Left lung (tissue), 10 donors: ENCODE data around the gene CTAGE9. TPM values are rescaled to one million over a fixed set of nuclear protein-coding genes. Genes with fewer than 3 reads are reported as not detected.

Experiments used
- ATAC-seq: fragments of 200-7000 bp; cut with Tn5 transposase; one replicate; pipeline ENCODE4 v1.9.1; 2020; ENCODE audit warnings: moderate library complexity
- DNase-seq, 4 donors: peaks; one replicate each; pipeline ENCODE4 v3.0.0-alpha.2; 2013 to 2020
- H3K27ac ChIP-seq, 2 donors: fragments of 200-600 bp; sonication (generic) in 1 of 2; one replicate each; pipeline versions ENCODE4 v1.5.0 to v1.8.0; 2020 to 2021
- H3K27me3 ChIP-seq, 2 donors: fragments of 200-600 bp; sonication (generic) in 1 of 2; one replicate each; pipeline versions ENCODE4 v1.5.0 to v1.8.0; 2020 to 2021
- H3K36me3 ChIP-seq, 2 donors: fragments of 200-600 bp; sonication (generic) in 1 of 2; one replicate each; pipeline versions ENCODE4 v1.5.0 to v1.8.0; 2020 to 2021
- H3K4me1 ChIP-seq, 2 donors: fragments of 200-600 bp; one replicate each; pipeline ENCODE4 v1.8.0; 2021
- H3K4me3 ChIP-seq, 2 donors: fragments of 200-600 bp; sonication (generic) in 1 of 2; one replicate each; pipeline versions ENCODE4 v1.5.0 to v1.8.0; 2020 to 2021; ENCODE audit warnings: mild to moderate bottlenecking in 1 of 2
- H3K9me3 ChIP-seq, 2 donors: fragments of 200-600 bp; sonication (generic) in 1 of 2; one replicate each; pipeline versions ENCODE4 v1.5.0 to v1.8.0; 2020 to 2021
- intact Hi-C, 2 donors: fragments of 100-400 bp; cut with DNase I; formaldehyde crosslinking; loops; one replicate each; pipeline versions ENCODE4 v1.11.2 to v1.14.2; 2022
- polyA plus RNA-seq, 6 donors: library from polyadenylated mRNA; unstranded; fragments of 120-200 nt; gene quantifications; one replicate each; pipeline ENCODE4 v1.2.1, GENCODE V29; 2013; ENCODE audit not compliant: insufficient read length in 6 of 6
- total RNA-seq, 2 donors: library from RNA; stranded (reverse); fragmentation: NEBNext Ultra II Directional; extraction: Animal tissue kit (Norgen Biotek cat#: 25700); gene quantifications; one replicate each; pipeline ENCODE4 v1.2.1, GENCODE V29; 2021
- TF ChIP-seq, protein P1 (sequence below), 2 donors: fragments of 200-600 bp; sonication (generic) in 1 of 2; IDR thresholded peaks; one replicate each; pipeline versions ENCODE4 v1.5.0 to v1.8.0; 2021; ENCODE audit warnings: antibody characterized with exemption in 2 of 2
- donor health status: DM: no; HTN: yes; CAD: no.
- donor health status: DM: no; HTN: no; CAD: no.

Gene CTAGE9
- total and polyA plus RNA-seq, 8 donors, result 0.35 TPM; not detected in 7

DNA sequence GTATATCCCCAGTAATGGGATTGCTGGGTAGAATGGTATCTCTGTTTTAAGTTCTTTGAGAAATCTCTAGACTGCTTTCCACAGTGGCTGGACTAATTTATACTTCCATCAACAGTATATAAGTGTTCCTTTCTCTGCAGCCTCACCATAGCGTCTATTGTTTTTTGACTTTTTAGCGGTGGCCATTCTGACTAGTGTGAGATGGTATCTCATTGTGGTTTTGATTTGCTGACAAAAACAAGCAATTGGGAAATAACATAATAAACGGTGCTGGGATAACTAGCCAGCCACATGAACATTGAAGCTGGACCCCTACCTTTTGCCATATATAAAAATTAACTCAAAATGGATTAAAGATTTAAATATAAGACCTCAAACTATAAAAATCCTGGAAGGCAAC, 23.8 kb downstream of the CTAGE9 start:
- no peaks in the 10 kb centered on the region for H3K36me3 ChIP-seq
- no peaks in the 10 kb centered on the region for H3K4me1 ChIP-seq
- intact Hi-C loops, result no loop called here
- no peaks in the 10 kb centered on the region for H3K27me3 ChIP-seq
- H3K9me3 ChIP-seq, result no peaks in the 10 kb centered on the region
- no peak overlapping the region for H3K4me3 ChIP-seq
- ATAC-seq (no peak), DNase-seq (no peak)
- H3K27ac ChIP-seq, result no peak overlapping the region
- TF ChIP-seq, protein P1, sequence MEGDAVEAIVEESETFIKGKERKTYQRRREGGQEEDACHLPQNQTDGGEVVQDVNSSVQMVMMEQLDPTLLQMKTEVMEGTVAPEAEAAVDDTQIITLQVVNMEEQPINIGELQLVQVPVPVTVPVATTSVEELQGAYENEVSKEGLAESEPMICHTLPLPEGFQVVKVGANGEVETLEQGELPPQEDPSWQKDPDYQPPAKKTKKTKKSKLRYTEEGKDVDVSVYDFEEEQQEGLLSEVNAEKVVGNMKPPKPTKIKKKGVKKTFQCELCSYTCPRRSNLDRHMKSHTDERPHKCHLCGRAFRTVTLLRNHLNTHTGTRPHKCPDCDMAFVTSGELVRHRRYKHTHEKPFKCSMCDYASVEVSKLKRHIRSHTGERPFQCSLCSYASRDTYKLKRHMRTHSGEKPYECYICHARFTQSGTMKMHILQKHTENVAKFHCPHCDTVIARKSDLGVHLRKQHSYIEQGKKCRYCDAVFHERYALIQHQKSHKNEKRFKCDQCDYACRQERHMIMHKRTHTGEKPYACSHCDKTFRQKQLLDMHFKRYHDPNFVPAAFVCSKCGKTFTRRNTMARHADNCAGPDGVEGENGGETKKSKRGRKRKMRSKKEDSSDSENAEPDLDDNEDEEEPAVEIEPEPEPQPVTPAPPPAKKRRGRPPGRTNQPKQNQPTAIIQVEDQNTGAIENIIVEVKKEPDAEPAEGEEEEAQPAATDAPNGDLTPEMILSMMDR (IDR thresholded peaks at IDR 0.05), result no peak

DNA sequence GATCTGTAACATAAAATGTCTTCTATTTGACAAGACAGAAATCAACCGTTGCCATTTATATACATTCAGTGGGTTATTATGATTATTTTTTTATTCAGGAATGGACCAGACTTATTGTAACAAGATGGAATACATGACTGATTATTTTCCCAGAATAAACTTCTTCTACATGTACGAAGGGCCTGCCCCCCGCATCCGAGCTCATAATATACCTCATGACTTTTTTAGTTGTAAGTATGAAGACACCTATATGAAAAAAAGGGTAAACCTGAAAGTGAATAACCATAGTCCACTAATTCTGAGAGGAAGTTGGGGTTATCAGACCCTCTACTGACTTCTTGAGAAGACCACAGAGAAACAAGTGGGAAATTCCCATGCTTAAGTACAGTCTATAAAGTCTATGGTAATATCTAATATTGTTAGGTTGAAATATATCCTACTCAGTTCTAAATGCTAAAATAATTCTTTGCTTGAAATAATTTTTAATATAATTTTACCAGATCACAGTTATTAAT, 25.5 kb downstream of the CTAGE9 start:
- intact Hi-C loops, result no loop called here
- H3K4me3 ChIP-seq, result no peak overlapping the region
- H3K36me3 ChIP-seq, result no peaks in the 10 kb centered on the region
- no peaks in the 10 kb centered on the region for H3K27me3 ChIP-seq
- no peak overlapping the region for H3K27ac ChIP-seq
- H3K4me1 ChIP-seq, result no peaks in the 10 kb centered on the region
- no peak for ATAC-seq
- H3K9me3 ChIP-seq, result no peaks in the 10 kb centered on the region
- TF ChIP-seq, protein P1 (IDR thresholded peaks at IDR 0.05), result no peak
- no peak for DNase-seq

- TF ChIP-seq, protein P1 (IDR thresholded peaks at IDR 0.05), result no peak
- H3K4me1 ChIP-seq, result no peaks in the 10 kb centered on the region
These were observed 27.3 kb downstream of the CTAGE9 start for GRCh38 chr6:131683479-131683878.

DNA sequence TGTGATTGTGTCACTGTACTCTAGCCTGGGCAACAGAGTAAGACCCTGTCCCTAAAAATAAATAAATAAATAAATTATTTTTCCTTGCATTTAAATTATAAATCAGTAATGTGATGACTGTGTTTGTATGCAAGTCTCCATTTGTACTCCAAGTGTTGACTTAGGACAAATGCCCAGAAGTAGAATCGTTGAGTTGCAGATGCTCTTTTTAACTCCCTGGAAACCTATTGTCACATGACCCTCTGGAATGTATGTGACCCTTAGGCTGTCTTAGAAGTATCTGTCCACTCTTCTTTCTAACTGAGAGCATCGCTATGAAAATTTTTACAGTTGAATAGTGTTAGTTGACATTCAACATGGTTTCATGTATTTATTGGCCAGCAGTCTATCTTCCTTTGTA, 28.4 kb downstream of the CTAGE9 start:
- intact Hi-C loops, result no loop called here
- Histone ChIP-seq H3K9me3 (no peaks in the 10 kb centered on the region), H3K4me1 (no peaks in the 10 kb centered on the region), H3K27ac (no peak overlapping the region), H3K4me3 (no peak overlapping the region), H3K36me3 (no peaks in the 10 kb centered on the region), H3K27me3 (no peaks in the 10 kb centered on the region)
- peak; percentile 58 for ATAC-seq
- TF ChIP-seq, protein P1 (IDR thresholded peaks at IDR 0.05), result no peak
- DNase-seq, result no peak

More at GRCh38 chr6:131683479-131683878, 27.3 kb downstream of the CTAGE9 start:
- ATAC-seq, result peak; percentile 77
- no peak overlapping the region for H3K4me3 ChIP-seq
- no peaks in the 10 kb centered on the region for H3K27me3 ChIP-seq
- H3K9me3 ChIP-seq, result no peaks in the 10 kb centered on the region
- intact Hi-C loops, result no loop called here
- no peak overlapping the region for H3K27ac ChIP-seq
- H3K36me3 ChIP-seq, result no peaks in the 10 kb centered on the region
- no peak for DNase-seq

DNA sequence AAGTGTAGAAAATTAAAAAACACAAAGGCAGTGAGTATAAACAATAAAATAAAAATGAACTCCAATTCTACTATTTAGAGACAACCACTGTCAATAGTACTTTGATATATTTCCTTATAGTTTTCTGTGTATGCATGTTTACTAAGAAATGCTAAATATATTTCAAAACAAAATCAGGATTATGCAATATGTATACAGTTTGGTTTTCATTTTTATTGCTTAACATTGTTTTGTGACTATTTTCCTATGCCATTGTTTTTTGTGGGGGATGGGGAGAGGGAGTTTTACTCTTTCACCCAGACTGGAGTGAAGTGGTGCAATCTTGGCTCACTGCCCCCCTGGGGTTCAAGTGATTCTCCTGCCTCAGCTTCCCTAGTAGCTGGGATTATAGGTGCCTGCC, 29.2 kb downstream of the CTAGE9 start:
- Histone ChIP-seq H3K9me3 (no peaks in the 10 kb centered on the region), H3K27ac (no peak overlapping the region), H3K4me1 (no peaks in the 10 kb centered on the region), H3K36me3 (no peaks in the 10 kb centered on the region), H3K27me3 (no peaks in the 10 kb centered on the region), H3K4me3 (no peak overlapping the region)
- intact Hi-C loops, result no loop called here
- DNase-seq (no peak), ATAC-seq (no peak)
- TF ChIP-seq, protein P1 (IDR thresholded peaks at IDR 0.05), result no peak
